CD8-positive, alpha-beta memory T cell (primary cell): ENCODE measurements around the gene PEAR1. TPM values are rescaled to one million over a fixed set of nuclear protein-coding genes. Genes with fewer than 3 reads are reported as not detected.

Source experiments
- CTCF ChIA-PET: fragments of 350-600 bp; sonication (Branson Sonifier 250); formaldehyde crosslinking; loops from one replicate; lab custom pipeline; 2021; ENCODE audit warnings: antibody characterized with exemption; lab: Charles Lee
- POLR2A ChIA-PET: fragments of 350-600 bp; sonication (Branson Sonifier 250); formaldehyde crosslinking; loops from one replicate; lab custom pipeline; 2021; ENCODE audit warnings: antibody characterized with exemption; lab: Charles Lee
- DNase-seq, 5 donors: peaks; one replicate each; pipeline versions ENCODE4 v3.0.0 to v3.0.0-alpha.2; 2020 to 2022; ENCODE audit warnings: mixed read lengths in 1 of 5
- H3K27ac ChIP-seq: one replicate; pipeline ENCODE4 v1.7.0; 2013; ENCODE audit warnings: low read depth, mild to moderate bottlenecking, low read length, moderate library complexity
- H3K27me3 ChIP-seq: 2 replicates; pipeline ENCODE4 v1.7.0; 2013; ENCODE audit warnings: low read length, mild to moderate bottlenecking; ENCODE audit not compliant: insufficient read depth, poor library complexity, severe bottlenecking
- H3K36me3 ChIP-seq: 2 replicates; pipeline ENCODE4 v1.7.0; 2013; ENCODE audit warnings: mild to moderate bottlenecking, low read length, moderate library complexity; ENCODE audit not compliant: insufficient read depth
- H3K4me1 ChIP-seq: 2 replicates; pipeline ENCODE4 v1.7.0; 2013; ENCODE audit warnings: mild to moderate bottlenecking, low read length, moderate library complexity; ENCODE audit not compliant: insufficient read depth
- H3K4me3 ChIP-seq: 2 replicates; pipeline ENCODE4 v1.7.0; 2013; ENCODE audit warnings: mild to moderate bottlenecking, low read length
- H3K9me3 ChIP-seq: 2 replicates; pipeline ENCODE4 v1.7.0; 2013; ENCODE audit warnings: mild to moderate bottlenecking, low read length
- H3K27ac Mint-ChIP-seq, 8 donors: one replicate each; pipeline ENCODE4 v1.8.0; 2020 to 2021; ENCODE audit warnings: mixed read lengths in 8 of 8, mild to moderate bottlenecking in 6 of 8, inconsistent platforms in 3 of 8, moderate library complexity in 3 of 8
- H3K27me3 Mint-ChIP-seq, 2 donors: one replicate each; pipeline ENCODE4 v1.8.0; 2020 to 2021; ENCODE audit warnings: mixed read lengths in 2 of 2, mild to moderate bottlenecking in 1 of 2, moderate library complexity in 1 of 2
- H3K36me3 Mint-ChIP-seq, 3 donors: one replicate each; pipeline ENCODE4 v1.8.0; 2020 to 2021; ENCODE audit warnings: mixed read lengths in 3 of 3, inconsistent platforms in 1 of 3, mild to moderate bottlenecking in 1 of 3
- H3K4me1 Mint-ChIP-seq, 3 donors: one replicate each; pipeline ENCODE4 v1.8.0; 2020 to 2021; ENCODE audit warnings: mixed read lengths in 3 of 3, inconsistent platforms in 1 of 3, mild to moderate bottlenecking in 1 of 3
- H3K4me3 Mint-ChIP-seq, 7 donors: one replicate each; pipeline ENCODE4 v1.8.0; 2020 to 2021; ENCODE audit warnings: mixed read lengths in 7 of 7, mild to moderate bottlenecking in 6 of 7, moderate library complexity in 4 of 7, inconsistent platforms in 2 of 7
- H3K9me3 Mint-ChIP-seq, 5 donors: one replicate each; pipeline ENCODE4 v1.8.0; 2020 to 2022; ENCODE audit warnings: mixed read lengths in 5 of 5, mild to moderate bottlenecking in 3 of 5, moderate library complexity in 2 of 5, inconsistent platforms in 1 of 5
- polyA plus RNA-seq: library from polyadenylated mRNA; unstranded; fragments of 300-500 nt; fragmentation: Illumina TruSeq; gene quantifications from one replicate; pipeline ENCODE4 v1.2.3, GENCODE V29; 2021
- total RNA-seq, 2 experiments: library from RNA; stranded (reverse); gene quantifications; one replicate each; pipeline ENCODE4 v1.2.3, GENCODE V29; 2021

The PEAR1 gene
- total and polyA plus RNA-seq, 3 experiments from 2014 or later: not detected

GRCh38 chr1:156877433-156878170, 15.9 kb upstream of the PEAR1 start:
- Histone ChIP-seq H3K27ac (no peak overlapping the region), H3K27me3 (no peaks in the 10 kb centered on the region), H3K36me3 (no peaks in the 10 kb centered on the region), H3K4me3 (no peak overlapping the region), H3K4me1 (no peaks in the 10 kb centered on the region), H3K9me3 (no peaks in the 10 kb centered on the region)
- Mint-ChIP-seq H3K27ac (peak overlapping the region in 1 of 8 donors; percentile 38), H3K4me1 (no peaks in the 10 kb centered on the region), H3K36me3 (no peaks in the 10 kb centered on the region), H3K27me3 (peaks cover 16 to 56% of the 10 kb centered on the region in 2 donors), H3K4me3 (no peak overlapping the region), H3K9me3 (no peaks in the 10 kb centered on the region)
- ChIA-PET CTCF (interaction anchor here (1.1 to 2.8 kb wide), 2 partner anchors 12 to 18 kb away, joined by 3 to 10 read pairs; partner anchors contain the start of gene INSRR), POLR2A (no interaction called here)
- DNase-seq: no peak

- no peak overlapping the region for H3K27ac ChIP-seq
- Mint-ChIP-seq H3K9me3 (no peaks in the 10 kb centered on the region), H3K27ac (no peak overlapping the region), H3K4me3 (no peak overlapping the region), H3K36me3 (no peaks in the 10 kb centered on the region), H3K4me1 (no peaks in the 10 kb centered on the region), H3K27me3 (peaks cover 17 to 54% of the 10 kb centered on the region in 2 donors)
- no peaks in the 10 kb centered on the region for H3K36me3 ChIP-seq
- no peaks in the 10 kb centered on the region for H3K9me3 ChIP-seq
- no peak overlapping the region for H3K4me3 ChIP-seq
- no peaks in the 10 kb centered on the region for H3K4me1 ChIP-seq
- CTCF ChIA-PET: no interaction called here
- no peak for DNase-seq
- H3K27me3 ChIP-seq: no peaks in the 10 kb centered on the region
- POLR2A ChIA-PET: no interaction called here
These were observed 13.6 kb upstream of the PEAR1 start for GRCh38 chr1:156879876-156880275.

- no peaks in the 10 kb centered on the region for H3K9me3 ChIP-seq
- no peaks in the 10 kb centered on the region for H3K36me3 Mint-ChIP-seq
- no peak overlapping the region for H3K4me3 ChIP-seq
- peaks cover 15 to 52% of the 10 kb centered on the region in 2 donors for H3K27me3 Mint-ChIP-seq
- H3K27ac Mint-ChIP-seq: no peak overlapping the region
- H3K4me1 Mint-ChIP-seq: no peaks in the 10 kb centered on the region
- H3K4me3 Mint-ChIP-seq: no peak overlapping the region
- ChIA-PET POLR2A (no interaction called here), CTCF (interaction anchor here (1.4 kb wide), 1 partner anchor 9 kb away, joined by 8 read pairs; no protein-coding TSS in a partner anchor)
- H3K36me3 ChIP-seq: no peaks in the 10 kb centered on the region
- no peaks in the 10 kb centered on the region for H3K4me1 ChIP-seq
- no peak for DNase-seq
- no peaks in the 10 kb centered on the region for H3K9me3 Mint-ChIP-seq
- H3K27ac ChIP-seq: no peak overlapping the region
- no peaks in the 10 kb centered on the region for H3K27me3 ChIP-seq
These were observed 13.0 kb upstream of the PEAR1 start for GRCh38 chr1:156880473-156880872.

- no peaks in the 10 kb centered on the region for H3K36me3 Mint-ChIP-seq
- ChIA-PET POLR2A (no interaction called here), CTCF (interaction anchor here (1.2 to 1.4 kb wide), 2 partner anchors 9 to 11 kb away, joined by 3 to 8 read pairs; no protein-coding TSS in a partner anchor)
- no peaks in the 10 kb centered on the region for H3K9me3 Mint-ChIP-seq
- H3K36me3 ChIP-seq: no peaks in the 10 kb centered on the region
- H3K4me1 ChIP-seq: no peaks in the 10 kb centered on the region
- no peaks in the 10 kb centered on the region for H3K9me3 ChIP-seq
- no peak for DNase-seq
- H3K4me1 Mint-ChIP-seq: no peaks in the 10 kb centered on the region
- no peak overlapping the region for H3K27ac ChIP-seq
- H3K4me3 ChIP-seq: no peak overlapping the region
- no peak overlapping the region for H3K4me3 Mint-ChIP-seq
- H3K27me3 ChIP-seq: no peaks in the 10 kb centered on the region
- peak overlapping the region in 1 of 8 donors; percentile 66 for H3K27ac Mint-ChIP-seq
- H3K27me3 Mint-ChIP-seq: peaks cover 17 to 57% of the 10 kb centered on the region in 2 donors
These were observed 12.4 kb upstream of the PEAR1 start for GRCh38 chr1:156881101-156881500.

GRCh38 chr1:156881663-156882062, 11.9 kb upstream of the PEAR1 start:
- Histone ChIP-seq H3K4me1 (no peaks in the 10 kb centered on the region), H3K27me3 (no peaks in the 10 kb centered on the region), H3K9me3 (no peaks in the 10 kb centered on the region), H3K36me3 (no peaks in the 10 kb centered on the region), H3K4me3 (no peak overlapping the region), H3K27ac (no peak overlapping the region)
- Mint-ChIP-seq H3K36me3 (no peaks in the 10 kb centered on the region), H3K9me3 (peaks cover 0 to 2% (median 0%) of the 10 kb centered on the region in 5 donors), H3K4me1 (no peaks in the 10 kb centered on the region), H3K4me3 (no peak overlapping the region), H3K27ac (no peak overlapping the region), H3K27me3 (peaks cover 19 to 58% of the 10 kb centered on the region in 2 donors)
- ChIA-PET POLR2A (no interaction called here), CTCF (interaction anchor here (1.2 to 1.4 kb wide), 2 partner anchors 8 to 10 kb away, joined by 3 to 8 read pairs; no protein-coding TSS in a partner anchor)
- DNase-seq: no peak

GRCh38 chr1:156882543-156882942, 11.0 kb upstream of the PEAR1 start:
- no peaks in the 10 kb centered on the region for H3K36me3 Mint-ChIP-seq
- Histone ChIP-seq H3K4me3 (no peak overlapping the region), H3K27ac (no peak overlapping the region), H3K36me3 (no peaks in the 10 kb centered on the region), H3K27me3 (no peaks in the 10 kb centered on the region), H3K4me1 (no peaks in the 10 kb centered on the region), H3K9me3 (no peaks in the 10 kb centered on the region)
- H3K27ac Mint-ChIP-seq: no peak overlapping the region
- POLR2A ChIA-PET: no interaction called here
- peaks cover 0 to 2% (median 0%) of the 10 kb centered on the region in 5 donors for H3K9me3 Mint-ChIP-seq
- H3K4me3 Mint-ChIP-seq: no peak overlapping the region
- DNase-seq: no peak
- CTCF ChIA-PET: no interaction called here
- no peaks in the 10 kb centered on the region for H3K4me1 Mint-ChIP-seq
- peaks cover 19 to 59% of the 10 kb centered on the region in 2 donors for H3K27me3 Mint-ChIP-seq

- Histone ChIP-seq H3K36me3 (no peaks in the 10 kb centered on the region), H3K27ac (no peak overlapping the region), H3K27me3 (no peaks in the 10 kb centered on the region), H3K4me1 (no peaks in the 10 kb centered on the region), H3K4me3 (no peak overlapping the region), H3K9me3 (no peaks in the 10 kb centered on the region)
- POLR2A ChIA-PET: no interaction called here
- H3K27ac Mint-ChIP-seq: peak overlapping the region in 1 of 8 donors; percentile 84
- peaks cover 19 to 58% of the 10 kb centered on the region in 2 donors for H3K27me3 Mint-ChIP-seq
- CTCF ChIA-PET: interaction anchor here (1.0 kb wide), 1 partner anchor 46 kb away, joined by 3 read pairs; no protein-coding TSS in a partner anchor
- H3K36me3 Mint-ChIP-seq: peaks cover 0 to 2% (median 0%) of the 10 kb centered on the region in 3 donors
- no peak for DNase-seq
- H3K9me3 Mint-ChIP-seq: peaks cover 0 to 2% (median 0%) of the 10 kb centered on the region in 5 donors
- H3K4me3 Mint-ChIP-seq: no peak overlapping the region
- no peaks in the 10 kb centered on the region for H3K4me1 Mint-ChIP-seq
These were observed 9.6 kb upstream of the PEAR1 start for GRCh38 chr1:156883919-156884318.

- Histone ChIP-seq H3K4me3 (no peak overlapping the region), H3K9me3 (no peaks in the 10 kb centered on the region), H3K27me3 (no peaks in the 10 kb centered on the region), H3K27ac (no peak overlapping the region), H3K4me1 (no peaks in the 10 kb centered on the region), H3K36me3 (no peaks in the 10 kb centered on the region)
- ChIA-PET CTCF (interaction anchor here (1.5 kb wide), 1 partner anchor 24 kb away, joined by 6 read pairs; the partner anchor contains the start of gene NTRK1), POLR2A (no interaction called here)
- H3K27ac Mint-ChIP-seq: no peak overlapping the region
- H3K4me1 Mint-ChIP-seq: no peaks in the 10 kb centered on the region
- H3K9me3 Mint-ChIP-seq: peaks cover 0 to 2% (median 0%) of the 10 kb centered on the region in 5 donors
- no peak for DNase-seq
- peaks cover 0 to 3% (median 0%) of the 10 kb centered on the region in 3 donors for H3K36me3 Mint-ChIP-seq
- peaks cover 19 to 63% of the 10 kb centered on the region in 2 donors for H3K27me3 Mint-ChIP-seq
- no peak overlapping the region for H3K4me3 Mint-ChIP-seq
These were observed 8.8 kb upstream of the PEAR1 start for GRCh38 chr1:156884560-156885184.
